Renal pelvis (tissue), 4 donors: Measurements from ENCODE around the gene SLC35F2. TPM values are rescaled to one million over a fixed set of nuclear protein-coding genes. Genes with fewer than 3 reads are reported as not detected.

Experiments
- DNase-seq: peaks from one replicate; pipeline ENCODE4 v3.0.0-alpha.2; 2013
- polyA plus RNA-seq, 3 donors: library from polyadenylated mRNA; unstranded; fragments of 120-200 nt; gene quantifications; one replicate each; pipeline ENCODE4 v1.2.1, GENCODE V29; 2013; ENCODE audit not compliant: insufficient read length in 3 of 3

The SLC35F2 gene
- polyA plus RNA-seq, 3 donors: 14.9 to 17.4 (median 15.9) TPM

DNA sequence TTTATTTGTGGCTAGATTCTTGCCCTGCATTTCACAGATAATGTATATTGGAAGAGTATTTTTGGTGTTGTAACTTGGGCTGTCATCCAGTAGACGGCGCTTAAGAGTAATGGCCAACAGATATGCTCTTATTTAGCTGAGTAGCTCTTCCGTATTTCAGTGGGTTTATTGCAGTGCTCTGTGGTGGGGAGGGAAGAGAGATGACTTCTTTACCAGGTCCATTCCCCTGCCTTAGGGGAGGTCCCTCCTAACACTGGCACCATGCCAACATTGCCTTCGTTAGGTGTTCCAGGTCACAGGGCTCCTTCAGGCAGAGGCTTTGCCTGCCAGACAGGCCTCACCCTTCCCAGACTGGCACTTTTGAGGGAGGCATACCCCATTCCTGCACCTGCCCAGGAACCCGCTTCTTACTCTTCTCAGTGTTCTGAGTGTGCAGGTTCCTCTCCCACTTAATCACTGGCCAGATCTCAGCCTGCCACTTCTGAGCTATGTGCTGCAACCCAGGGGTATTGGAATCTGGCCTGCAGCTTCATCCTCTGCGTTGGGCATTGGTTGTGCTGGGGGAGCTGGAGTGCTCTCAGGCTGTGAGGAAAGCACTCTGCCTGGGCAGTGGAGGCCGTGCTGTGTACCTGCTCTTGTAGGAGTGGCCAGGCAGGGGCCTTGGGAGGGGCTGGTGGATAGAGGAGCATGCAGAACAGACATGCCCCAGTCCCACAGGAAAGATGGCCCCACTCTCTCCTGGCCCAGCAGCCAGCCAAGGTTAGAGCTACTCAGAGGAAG lies 117.4 kb downstream of the SLC35F2 start:
- DNase-seq: peak; percentile 9

Other genes starting within 250 kb of the SLC35F2 start
- 1 to 10 TPM in 1 of 3 donors, under 1 TPM in 1, not detected in 1; 0.48 to 1.1 TPM for gene SLN, start 146.7 kb downstream of the SLC35F2 start, polyA plus RNA-seq
- gene RAB39A, start 69.7 kb upstream of the SLC35F2 start, polyA plus RNA-seq: under 1 TPM; 0.51 to 0.86 (median 0.73) TPM
- 10 to 100 TPM; 33.8 to 43.2 (median 41.6) TPM for gene CUL5, start 150.1 kb upstream of the SLC35F2 start, polyA plus RNA-seq